ENCODE measurements around the gene MSX2.

- TF ChIP-seq CTCF (IDR thresholded peaks at IDR 0.05), result no peak
- TF ChIP-seq EZH2 (IDR thresholded peaks at IDR 0.05; ENCODE audit: borderline replicate concordance, insufficient read depth, low read depth, low read length, poor library complexity, severe bottlenecking), result no peak
These were observed 12.4 kb downstream of the MSX2 start for GRCh38 chr5:174736777-174737176.
